H9 (cell line): Measurements from ENCODE around the gene ACTR10. TPM values are rescaled to one million over a fixed set of nuclear protein-coding genes. Genes with fewer than 3 reads are reported as not detected.

Source experiments
- DNase-seq: peaks from one replicate; pipeline ENCODE4 v3.0.0-alpha.2; 2017
- H2AFZ ChIP-seq: one replicate; pipeline ENCODE4 v1.6.1; 2013; ENCODE audit warnings: mild to moderate bottlenecking, low read length, control low read depth, moderate library complexity
- H2AK5ac ChIP-seq: 2 replicates; pipeline ENCODE4 v1.6.1; 2013; ENCODE audit warnings: low read length, control low read depth, mixed read lengths; ENCODE audit not compliant: insufficient read length
- H2BK120ac ChIP-seq: one replicate; pipeline ENCODE4 v1.6.1; 2013; ENCODE audit warnings: low read depth, mild to moderate bottlenecking, low read length, control low read depth, inconsistent platforms; ENCODE audit not compliant: poor library complexity, severe bottlenecking
- H2BK12ac ChIP-seq: 2 replicates; pipeline ENCODE4 v1.6.1; 2013; ENCODE audit warnings: low read length, control low read depth, mixed read lengths, low read depth; ENCODE audit not compliant: insufficient read length
- H2BK15ac ChIP-seq: 2 replicates; pipeline ENCODE4 v1.6.1; 2013; ENCODE audit warnings: low read depth, low read length, control low read depth
- H2BK20ac ChIP-seq: one replicate; pipeline ENCODE4 v1.6.1; 2013; ENCODE audit warnings: low read depth, mild to moderate bottlenecking, low read length, control low read depth, inconsistent platforms; ENCODE audit not compliant: poor library complexity, severe bottlenecking
- H2BK5ac ChIP-seq: 2 replicates; pipeline ENCODE4 v1.6.1; 2013; ENCODE audit warnings: low read length, control low read depth, mixed read lengths; ENCODE audit not compliant: insufficient read length
- H3K14ac ChIP-seq: 2 replicates; pipeline ENCODE4 v1.6.1; 2013; ENCODE audit warnings: low read length, control low read depth; ENCODE audit not compliant: insufficient read depth
- H3K18ac ChIP-seq: 2 replicates; pipeline ENCODE4 v1.6.1; 2013; ENCODE audit warnings: low read depth, mild to moderate bottlenecking, mixed read lengths, low read length, control low read depth; ENCODE audit not compliant: insufficient read length
- H3K23ac ChIP-seq: 2 replicates; pipeline ENCODE4 v1.6.1; 2013; ENCODE audit warnings: low read length, control low read depth, mixed read lengths, low read depth; ENCODE audit not compliant: insufficient read length
- H3K23me2 ChIP-seq: 2 replicates; pipeline ENCODE4 v1.6.1; 2013; ENCODE audit warnings: low read depth, mild to moderate bottlenecking, mixed read lengths, low read length, control low read depth; ENCODE audit not compliant: insufficient read length, poor library complexity, severe bottlenecking
- H3K27ac ChIP-seq: 2 replicates; pipeline ENCODE4 v1.5.1; 2013; ENCODE audit warnings: low read length, control low read depth, mixed read lengths, low read depth; ENCODE audit not compliant: insufficient read length
- H3K27me3 ChIP-seq: 2 replicates; pipeline ENCODE4 v1.6.1; 2013; ENCODE audit warnings: low read length, control low read depth, inconsistent platforms; ENCODE audit not compliant: insufficient read depth
- H3K4ac ChIP-seq: 2 replicates; pipeline ENCODE4 v1.6.1; 2013; ENCODE audit warnings: low read depth, mild to moderate bottlenecking, control low read depth, inconsistent platforms, low read length, moderate library complexity
- H3K4me1 ChIP-seq: 2 replicates; pipeline ENCODE4 v1.6.1; 2013; ENCODE audit warnings: low read length, control low read depth, inconsistent platforms; ENCODE audit not compliant: insufficient read depth
- H3K4me2 ChIP-seq: 2 replicates; pipeline ENCODE4 v1.6.1; 2013; ENCODE audit warnings: low read length, control low read depth, mixed read lengths; ENCODE audit not compliant: insufficient read length, insufficient read depth
- H3K56ac ChIP-seq: 2 replicates; pipeline ENCODE4 v1.6.1; 2013; ENCODE audit warnings: low read depth, mild to moderate bottlenecking, mixed read lengths, low read length, control low read depth; ENCODE audit not compliant: insufficient read length
- H3K79me1 ChIP-seq: 2 replicates; pipeline ENCODE4 v1.6.1; 2013; ENCODE audit warnings: low read depth, mild to moderate bottlenecking, moderate library complexity, low read length, control low read depth, inconsistent platforms; ENCODE audit not compliant: insufficient read depth, poor library complexity, severe bottlenecking
- H3K79me2 ChIP-seq: 2 replicates; pipeline ENCODE4 v1.6.1; 2013; ENCODE audit warnings: low read length, control low read depth, inconsistent platforms; ENCODE audit not compliant: insufficient read depth
- H3K9ac ChIP-seq: 2 replicates; pipeline ENCODE4 v1.6.1; 2013; ENCODE audit warnings: low read length, control low read depth, mixed read lengths; ENCODE audit not compliant: insufficient read length; ENCODE audit errors: extremely low read depth
- H3K9me3 ChIP-seq: one replicate; pipeline ENCODE4 v1.6.1; 2013; ENCODE audit warnings: low read depth, low read length, inconsistent platforms; ENCODE audit not compliant: control insufficient read depth
- H3T11ph ChIP-seq: one replicate; pipeline ENCODE4 v1.6.1; 2013; ENCODE audit warnings: mild to moderate bottlenecking, low read length, control low read depth, inconsistent platforms
- H4K20me1 ChIP-seq: one replicate; pipeline ENCODE4 v1.6.1; 2013; ENCODE audit not compliant: control insufficient read depth, insufficient read length, insufficient read depth
- H4K5ac ChIP-seq: 2 replicates; pipeline ENCODE4 v1.6.1; 2013; ENCODE audit warnings: low read depth, mild to moderate bottlenecking, mixed read lengths, low read length, control low read depth; ENCODE audit not compliant: insufficient read length
- H4K8ac ChIP-seq: replicated peaks from 2 replicates; pipeline ENCODE4 v1.6.1; 2013; ENCODE audit warnings: low read length, control low read depth, mixed read lengths, low read depth; ENCODE audit not compliant: insufficient read length
- H4K91ac ChIP-seq: 2 replicates; pipeline ENCODE4 v1.6.1; 2013; ENCODE audit warnings: low read depth, mild to moderate bottlenecking, moderate library complexity, mixed read lengths, low read length, control low read depth; ENCODE audit not compliant: insufficient read length
- H3K27ac Mint-ChIP-seq, 3 experiments: 2 replicates in 2 of 3; 3 replicates in 1 of 3; pipeline ENCODE4 v1.8.0; 2020 to 2021; ENCODE audit warnings: mixed read lengths in 3 of 3, mild to moderate bottlenecking in 1 of 3, moderate library complexity in 1 of 3
- H3K27me3 Mint-ChIP-seq: 2 replicates; pipeline ENCODE4 v1.8.0; 2021; ENCODE audit warnings: low read depth, mild to moderate bottlenecking, moderate library complexity, mixed read lengths
- H3K36me3 Mint-ChIP-seq, 3 experiments: 2 replicates in 2 of 3; 3 replicates in 1 of 3; pipeline ENCODE4 v1.8.0; 2020 to 2021; ENCODE audit warnings: low read depth in 3 of 3, mixed read lengths in 3 of 3; ENCODE audit not compliant: insufficient read depth in 1 of 3
- H3K4me1 Mint-ChIP-seq, 2 experiments: 2 replicates each; pipeline ENCODE4 v1.8.0; 2020; ENCODE audit warnings: mixed read lengths in 2 of 2
- H3K4me3 Mint-ChIP-seq, 2 experiments: 2 replicates in 1 of 2; 3 replicates in 1 of 2; pipeline ENCODE4 v1.8.0; 2020 to 2021; ENCODE audit warnings: mild to moderate bottlenecking in 2 of 2, mixed read lengths in 2 of 2, moderate library complexity in 1 of 2
- H3K9me3 Mint-ChIP-seq, 2 experiments: 2 replicates in 1 of 2; 3 replicates in 1 of 2; pipeline ENCODE4 v1.8.0; 2020; ENCODE audit warnings: mild to moderate bottlenecking in 2 of 2, mixed read lengths in 2 of 2, moderate library complexity in 1 of 2
- WGBS: extraction: QIAGEN DNeasy Blood & Tissue Kit; methylation state at CpG from one replicate; pipeline ENCODE4 v1.1.7; 2013; ENCODE audit warnings: missing lambda C conversion rate, low lambda C conversion rate, mixed read lengths; ENCODE audit not compliant: insufficient read length; ENCODE audit errors: extremely low coverage; 5-methylcytosine and 5-hydroxymethylcytosine counted together
- total RNA-seq: library from RNA; stranded (reverse); gene quantifications from 2 replicates; pipeline ENCODE4 v1.2.1, GENCODE V29; 2021
- TF ChIP-seq, protein P1 (sequence below): fragments of 200-600 bp; sonication (generic); conservative IDR thresholded peaks from 3 replicates; pipeline ENCODE4 v1.8.0; 2021; ENCODE audit warnings: antibody characterized with exemption, mild to moderate bottlenecking

Gene ACTR10
- total RNA-seq, 1 experiment from 2014 or later: 41.0 TPM

DNA sequence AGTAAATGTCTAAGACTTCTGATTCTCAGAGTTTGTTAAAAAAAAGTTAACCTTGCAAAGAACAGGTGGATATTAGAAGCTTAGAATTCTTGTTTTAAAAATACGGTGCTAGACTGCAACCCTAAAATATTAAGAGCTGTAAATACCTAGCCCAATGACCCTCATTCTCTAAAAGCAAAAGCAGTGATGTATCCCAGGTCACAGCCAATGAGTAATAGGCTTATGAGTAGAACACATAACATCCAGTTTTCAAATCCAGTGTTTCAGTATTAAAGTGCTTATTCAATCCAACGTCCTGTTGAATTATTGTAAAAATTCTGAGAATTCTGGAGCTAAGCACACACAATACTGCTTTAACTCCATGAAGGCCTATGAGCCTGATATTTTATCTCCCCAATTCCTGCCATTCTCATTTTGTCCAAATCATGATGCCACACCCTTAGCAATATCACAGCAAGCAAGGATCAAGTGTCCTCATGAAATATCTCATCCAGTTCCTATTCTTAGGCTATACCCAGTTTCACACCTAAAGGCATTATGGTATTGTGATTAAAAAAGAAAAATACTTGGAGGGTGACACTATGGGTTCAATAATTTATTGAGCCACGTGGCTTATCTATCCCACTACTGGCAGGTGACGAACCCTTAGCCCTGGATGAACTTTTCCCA is 83.1 kb downstream of the ACTR10 start:
- peaks cover 6% of the 10 kb centered on the region for H3K79me1 ChIP-seq
- Mint-ChIP-seq H3K27ac (no peak overlapping the region), H3K9me3 (no peaks in the 10 kb centered on the region), H3K4me3 (no peak overlapping the region), H3K27me3 (no peaks in the 10 kb centered on the region), H3K4me1 (no peaks in the 10 kb centered on the region), H3K36me3 (peaks cover 18 to 74% (median 64%) of the 10 kb centered on the region in 3 experiments; a peak in 6 of 7 replicates)
- no peak overlapping the region for H4K8ac ChIP-seq
- H3K27ac ChIP-seq: no peak overlapping the region
- H3K23me2 ChIP-seq: no peaks in the 10 kb centered on the region
- no peak overlapping the region for H3T11ph ChIP-seq
- H2BK20ac ChIP-seq: no peak overlapping the region
- TF ChIP-seq, protein P1, sequence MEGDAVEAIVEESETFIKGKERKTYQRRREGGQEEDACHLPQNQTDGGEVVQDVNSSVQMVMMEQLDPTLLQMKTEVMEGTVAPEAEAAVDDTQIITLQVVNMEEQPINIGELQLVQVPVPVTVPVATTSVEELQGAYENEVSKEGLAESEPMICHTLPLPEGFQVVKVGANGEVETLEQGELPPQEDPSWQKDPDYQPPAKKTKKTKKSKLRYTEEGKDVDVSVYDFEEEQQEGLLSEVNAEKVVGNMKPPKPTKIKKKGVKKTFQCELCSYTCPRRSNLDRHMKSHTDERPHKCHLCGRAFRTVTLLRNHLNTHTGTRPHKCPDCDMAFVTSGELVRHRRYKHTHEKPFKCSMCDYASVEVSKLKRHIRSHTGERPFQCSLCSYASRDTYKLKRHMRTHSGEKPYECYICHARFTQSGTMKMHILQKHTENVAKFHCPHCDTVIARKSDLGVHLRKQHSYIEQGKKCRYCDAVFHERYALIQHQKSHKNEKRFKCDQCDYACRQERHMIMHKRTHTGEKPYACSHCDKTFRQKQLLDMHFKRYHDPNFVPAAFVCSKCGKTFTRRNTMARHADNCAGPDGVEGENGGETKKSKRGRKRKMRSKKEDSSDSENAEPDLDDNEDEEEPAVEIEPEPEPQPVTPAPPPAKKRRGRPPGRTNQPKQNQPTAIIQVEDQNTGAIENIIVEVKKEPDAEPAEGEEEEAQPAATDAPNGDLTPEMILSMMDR: no peak
- no peak for DNase-seq
- no peak overlapping the region for H3K4me2 ChIP-seq
- no peak overlapping the region for H4K5ac ChIP-seq
- no peak overlapping the region for H3K23ac ChIP-seq
- no peak overlapping the region for H2BK12ac ChIP-seq
- no peak overlapping the region for H3K14ac ChIP-seq
- H2BK120ac ChIP-seq: no peak overlapping the region
- H3K56ac ChIP-seq: no peak overlapping the region
- no peak overlapping the region for H2BK15ac ChIP-seq
- H3K4me1 ChIP-seq: no peaks in the 10 kb centered on the region
- H2BK5ac ChIP-seq: no peak overlapping the region
- H3K4ac ChIP-seq: no peak overlapping the region
- H3K18ac ChIP-seq: no peak overlapping the region
- H4K20me1 ChIP-seq: no peaks in the 10 kb centered on the region
- H3K9me3 ChIP-seq: no peaks in the 10 kb centered on the region
- no peak overlapping the region for H4K91ac ChIP-seq
- no peak overlapping the region for H2AK5ac ChIP-seq
- no peaks in the 10 kb centered on the region for H3K27me3 ChIP-seq
- H3K79me2 ChIP-seq: 0 out of 2 replicates have a peak, but pooled peaks cover 2% of the 10 kb centered on the region
- WGBS: no CpG with 5 or more reads among the region's 4 CpGs
- H2AFZ ChIP-seq: no peak overlapping the region
- no peak overlapping the region for H3K9ac ChIP-seq
